KMS-11 (cell line): Measurements from ENCODE around the gene ARFGAP3.

ENCODE experiments used
- H2AFZ ChIP-seq: fragments of 200-600 bp; sonication (generic); 2 replicates; pipeline ENCODE4 v1.6.1; 2016; ENCODE audit warnings: antibody characterized with exemption, mixed run types, low read depth
- H3K27ac ChIP-seq: fragments of 200-600 bp; sonication (generic); 2 replicates; pipeline ENCODE4 v1.6.1; 2016; ENCODE audit warnings: mild to moderate bottlenecking, mixed run types
- H3K27me3 ChIP-seq: fragments of 200-600 bp; sonication (generic); 2 replicates; pipeline ENCODE4 v1.6.1; 2017; ENCODE audit warnings: mild to moderate bottlenecking, low read depth, mixed run types, moderate library complexity; ENCODE audit not compliant: insufficient read depth
- H3K36me3 ChIP-seq: fragments of 200-600 bp; sonication (generic); 2 replicates; pipeline ENCODE4 v1.6.1; 2017; ENCODE audit warnings: mild to moderate bottlenecking, mixed run types; ENCODE audit not compliant: insufficient read depth
- H3K4me1 ChIP-seq: fragments of 200-600 bp; sonication (generic); 2 replicates; pipeline ENCODE4 v1.6.1; 2016; ENCODE audit warnings: mild to moderate bottlenecking, low read depth, mixed run types; ENCODE audit not compliant: poor library complexity, severe bottlenecking
- H3K4me2 ChIP-seq: fragments of 200-600 bp; sonication (generic); 2 replicates; pipeline ENCODE4 v1.7.0; 2016; ENCODE audit warnings: mild to moderate bottlenecking, mixed run types
- H3K4me3 ChIP-seq: fragments of 200-600 bp; sonication (generic); IDR thresholded peaks from 2 replicates; pipeline ENCODE4 v1.6.1; 2017; ENCODE audit warnings: low read depth, low read length, mixed read lengths; ENCODE audit not compliant: insufficient read depth
- H3K79me2 ChIP-seq: fragments of 200-600 bp; sonication (generic); 2 replicates; pipeline ENCODE4 v1.6.1; 2016; ENCODE audit warnings: low read depth, mixed run types; ENCODE audit not compliant: insufficient read depth
- H3K9ac ChIP-seq: fragments of 200-600 bp; sonication (generic); 2 replicates; pipeline ENCODE4 v1.6.1; 2016; ENCODE audit warnings: mild to moderate bottlenecking, mixed run types
- H4K20me1 ChIP-seq: fragments of 200-600 bp; sonication (generic); 2 replicates; pipeline ENCODE4 v1.6.1; 2016; ENCODE audit warnings: mild to moderate bottlenecking, mixed run types; ENCODE audit not compliant: insufficient read depth
- CTCF ChIP-seq: fragments of 200-600 bp; sonication (generic); conservative IDR thresholded peaks from 2 replicates; pipeline ENCODE4 v1.6.1; 2017; ENCODE audit warnings: low read depth, mild to moderate bottlenecking, antibody characterized with exemption, low read length, moderate library complexity, mixed read lengths

ARFGAP3 gene

GRCh38 chr22:42807185-42807584 is 49.9 kb downstream of the ARFGAP3 start:
- Histone ChIP-seq H3K9ac (no peak overlapping the region), H3K79me2 (no peaks in the 10 kb centered on the region), H3K27me3 (no peaks in the 10 kb centered on the region), H3K4me1 (peaks cover 15% of the 10 kb centered on the region), H3K27ac (no peak overlapping the region), H4K20me1 (no peaks in the 10 kb centered on the region), H3K36me3 (no peaks in the 10 kb centered on the region), H3K4me3 (no peak overlapping the region), H3K4me2 (no peak overlapping the region), H2AFZ (no peak overlapping the region)
- no peak for TF ChIP-seq CTCF

GRCh38 chr22:42805998-42806830 is 50.9 kb downstream of the ARFGAP3 start:
- Histone ChIP-seq H3K4me2 (no peak overlapping the region), H3K36me3 (no peaks in the 10 kb centered on the region), H2AFZ (no peak overlapping the region), H3K27me3 (no peaks in the 10 kb centered on the region), H3K9ac (no peak overlapping the region), H3K4me1 (peaks cover 15% of the 10 kb centered on the region), H3K79me2 (no peaks in the 10 kb centered on the region), H3K4me3 (no peak overlapping the region), H3K27ac (no peak overlapping the region), H4K20me1 (no peaks in the 10 kb centered on the region)
- no peak for TF ChIP-seq CTCF

GRCh38 chr22:42805016-42805997 is 51.8 kb downstream of the ARFGAP3 start:
- no peak overlapping the region for H3K4me2 ChIP-seq
- H4K20me1 ChIP-seq = no peaks in the 10 kb centered on the region
- H3K36me3 ChIP-seq = no peaks in the 10 kb centered on the region
- H2AFZ ChIP-seq = no peak overlapping the region
- H3K27ac ChIP-seq = no peak overlapping the region
- H3K79me2 ChIP-seq = no peaks in the 10 kb centered on the region
- no peaks in the 10 kb centered on the region for H3K27me3 ChIP-seq
- H3K9ac ChIP-seq = no peak overlapping the region
- no peak overlapping the region for H3K4me3 ChIP-seq
- H3K4me1 ChIP-seq = peaks cover 15% of the 10 kb centered on the region
- TF ChIP-seq CTCF = no peak

GRCh38 chr22:42803389-42803788 is 53.7 kb downstream of the ARFGAP3 start:
- Histone ChIP-seq H3K4me2 (no peak overlapping the region), H2AFZ (no peak overlapping the region), H3K79me2 (no peaks in the 10 kb centered on the region), H4K20me1 (no peaks in the 10 kb centered on the region), H3K27ac (no peak overlapping the region), H3K9ac (no peak overlapping the region), H3K4me1 (peaks cover 15% of the 10 kb centered on the region), H3K27me3 (no peaks in the 10 kb centered on the region), H3K4me3 (no peak overlapping the region), H3K36me3 (no peaks in the 10 kb centered on the region)
- no peak for TF ChIP-seq CTCF
